Hepatocyte (in vitro differentiated cells): ENCODE results near the gene GRPR.

Experiments
- CTCF ChIP-seq: fragments of 200-600 bp; sonication (generic); IDR thresholded peaks from 2 replicates; pipeline ENCODE4 v1.5.1; 2016; ENCODE audit warnings: antibody characterized with exemption, mild to moderate bottlenecking; ENCODE audit not compliant: poor library complexity
- EZH2 ChIP-seq: fragments of 200-600 bp; sonication (generic); IDR thresholded peaks from 2 replicates; pipeline ENCODE4 v1.6.1; 2016; ENCODE audit warnings: antibody characterized with exemption, mild to moderate bottlenecking, borderline replicate concordance

DNA sequence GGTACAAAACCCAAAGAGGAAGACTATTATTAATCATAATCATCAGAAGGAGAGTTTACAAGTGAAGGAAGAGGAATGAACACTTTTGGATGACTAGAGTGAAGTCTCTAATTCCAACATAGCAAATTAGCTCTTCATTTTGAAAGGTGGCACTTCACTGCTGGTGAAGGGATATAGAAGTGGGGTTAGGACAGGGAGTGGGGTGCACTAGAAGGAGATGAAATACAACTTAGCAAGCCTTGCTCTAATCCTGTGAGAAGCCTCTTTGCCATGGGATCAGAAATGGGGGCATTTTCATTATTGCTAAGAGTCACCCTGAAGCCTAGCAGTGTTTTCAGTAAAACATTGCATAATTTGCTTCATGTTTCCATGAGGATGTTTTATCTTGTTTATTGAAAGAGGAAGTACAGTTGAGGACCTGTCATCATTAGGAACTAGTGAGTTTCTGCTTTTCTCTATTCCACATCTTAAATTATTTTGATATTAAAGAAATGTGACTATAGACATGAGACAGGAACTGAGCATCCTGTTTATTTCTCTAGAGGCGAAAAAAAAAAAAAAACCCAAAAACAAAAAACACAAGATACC, 9.3 kb upstream of the GRPR start:
- TF ChIP-seq CTCF (no peak), EZH2 (no peak)
